Measurements from ENCODE around the gene CCS. TPM values are rescaled to one million over a fixed set of nuclear protein-coding genes. Genes with fewer than 3 reads are reported as not detected.
A peak's percentile ranks its signal among the peaks of the same experiment; 100 is the strongest.
"Not testable (repeated sequence)": the region's sequence is repeated elsewhere in the genome, so short reads cannot be mapped to it uniquely, and the experiment has no call there.

The CCS gene
- total RNA-seq, 4 donors from 2014 or later, result 12.7 to 27.5 (median 21.2) TPM

DNA sequence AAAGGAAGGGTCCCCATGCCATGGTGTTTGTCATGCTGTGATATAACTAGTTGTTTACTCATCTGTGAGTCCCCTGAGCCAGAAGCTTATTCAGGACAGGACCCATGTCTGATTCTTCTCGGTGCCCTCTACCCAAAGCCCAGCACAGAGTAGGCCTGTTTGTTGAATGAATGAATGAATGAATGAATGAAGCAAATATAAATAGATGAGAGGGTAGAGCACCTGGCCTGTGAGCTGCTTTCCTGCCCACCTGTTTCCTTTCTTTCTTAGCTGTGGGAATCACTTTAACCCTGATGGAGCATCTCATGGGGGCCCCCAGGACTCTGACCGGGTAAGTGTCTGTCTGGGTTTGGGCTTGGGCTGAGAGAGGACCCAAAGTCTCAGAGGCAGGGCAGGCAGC is 7.2 kb downstream of the CCS start:
- Histone ChIP-seq H3K27ac (no peak overlapping the region), H3K9me3 (no peaks in the 10 kb centered on the region), H3K36me3 (peaks cover 0 to 61% (median 0%) of the 10 kb centered on the region in 3 donors), H3K4me3 (no peak overlapping the region), H3K4me1 (peaks cover 0 to 20% (median 5%) of the 10 kb centered on the region in 3 donors), H3K27me3 (no peaks in the 10 kb centered on the region)
- intact Hi-C loops (cut with DNase I), result no loop called here
- WGBS, 2 donors, result 86 to 88% methylated on average over 2 of the region's 2 CpGs
- no peak for DNase-seq
- TF ChIP-seq, protein P1, sequence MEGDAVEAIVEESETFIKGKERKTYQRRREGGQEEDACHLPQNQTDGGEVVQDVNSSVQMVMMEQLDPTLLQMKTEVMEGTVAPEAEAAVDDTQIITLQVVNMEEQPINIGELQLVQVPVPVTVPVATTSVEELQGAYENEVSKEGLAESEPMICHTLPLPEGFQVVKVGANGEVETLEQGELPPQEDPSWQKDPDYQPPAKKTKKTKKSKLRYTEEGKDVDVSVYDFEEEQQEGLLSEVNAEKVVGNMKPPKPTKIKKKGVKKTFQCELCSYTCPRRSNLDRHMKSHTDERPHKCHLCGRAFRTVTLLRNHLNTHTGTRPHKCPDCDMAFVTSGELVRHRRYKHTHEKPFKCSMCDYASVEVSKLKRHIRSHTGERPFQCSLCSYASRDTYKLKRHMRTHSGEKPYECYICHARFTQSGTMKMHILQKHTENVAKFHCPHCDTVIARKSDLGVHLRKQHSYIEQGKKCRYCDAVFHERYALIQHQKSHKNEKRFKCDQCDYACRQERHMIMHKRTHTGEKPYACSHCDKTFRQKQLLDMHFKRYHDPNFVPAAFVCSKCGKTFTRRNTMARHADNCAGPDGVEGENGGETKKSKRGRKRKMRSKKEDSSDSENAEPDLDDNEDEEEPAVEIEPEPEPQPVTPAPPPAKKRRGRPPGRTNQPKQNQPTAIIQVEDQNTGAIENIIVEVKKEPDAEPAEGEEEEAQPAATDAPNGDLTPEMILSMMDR (IDR thresholded peaks at IDR 0.05), result no peak
- TF ChIP-seq POLR2A (IDR thresholded peaks at IDR 0.05), result no peak

GRCh38 chr11:66600631-66601233 is 7.7 kb downstream of the CCS start:
- peaks cover 0 to 15% (median 0%) of the 10 kb centered on the region in 3 donors for H3K4me1 ChIP-seq
- H3K36me3 ChIP-seq, result peaks cover 0 to 67% (median 5%) of the 10 kb centered on the region in 3 donors
- 87 to 94% methylated on average over 4 of the region's 4 CpGs for WGBS, 2 donors
- intact Hi-C loops (cut with DNase I), result no loop called here
- H3K9me3 ChIP-seq, result no peaks in the 10 kb centered on the region
- no peak for DNase-seq
- no peak overlapping the region for H3K27ac ChIP-seq
- no peak overlapping the region for H3K4me3 ChIP-seq
- TF ChIP-seq POLR2A (IDR thresholded peaks at IDR 0.05), result no peak
- TF ChIP-seq, protein P1 (IDR thresholded peaks at IDR 0.05), result no peak
- no peaks in the 10 kb centered on the region for H3K27me3 ChIP-seq

- Histone ChIP-seq H3K4me1 (peaks cover 4 to 23% (median 13%) of the 10 kb centered on the region in 3 donors), H3K27ac (no peak overlapping the region), H3K36me3 (peaks cover 0 to 76% (median 6%) of the 10 kb centered on the region in 3 donors), H3K4me3 (no peak overlapping the region), H3K9me3 (no peaks in the 10 kb centered on the region), H3K27me3 (no peaks in the 10 kb centered on the region)
- no peak for DNase-seq
- no peak for TF ChIP-seq POLR2A (IDR thresholded peaks at IDR 0.05)
- TF ChIP-seq, protein P1 (IDR thresholded peaks at IDR 0.05), result no peak
- 87 to 100% methylated on average over 1 to 3 of the region's 6 CpGs for WGBS, 2 donors
- intact Hi-C loops (cut with DNase I), result no loop called here
Observed at GRCh38 chr11:66603072-66603471, 10.1 kb downstream of the CCS start.

- DNase-seq, result no peak
- TF ChIP-seq, protein P1 (IDR thresholded peaks at IDR 0.05), result no peak
- no peak for TF ChIP-seq POLR2A (IDR thresholded peaks at IDR 0.05)
- no peaks in the 10 kb centered on the region for H3K9me3 ChIP-seq
- no peaks in the 10 kb centered on the region for H3K27me3 ChIP-seq
- intact Hi-C loops (cut with DNase I), result no loop called here
- peaks cover 4 to 28% (median 17%) of the 10 kb centered on the region in 3 donors for H3K4me1 ChIP-seq
- WGBS, 2 donors, result 86 to 87% methylated on average over 5 of the region's 5 CpGs
- no peak overlapping the region for H3K4me3 ChIP-seq
- no peak overlapping the region for H3K27ac ChIP-seq
- peaks cover 0 to 70% (median 6%) of the 10 kb centered on the region in 3 donors for H3K36me3 ChIP-seq
Observed at GRCh38 chr11:66604155-66604554, 11.2 kb downstream of the CCS start.

DNA sequence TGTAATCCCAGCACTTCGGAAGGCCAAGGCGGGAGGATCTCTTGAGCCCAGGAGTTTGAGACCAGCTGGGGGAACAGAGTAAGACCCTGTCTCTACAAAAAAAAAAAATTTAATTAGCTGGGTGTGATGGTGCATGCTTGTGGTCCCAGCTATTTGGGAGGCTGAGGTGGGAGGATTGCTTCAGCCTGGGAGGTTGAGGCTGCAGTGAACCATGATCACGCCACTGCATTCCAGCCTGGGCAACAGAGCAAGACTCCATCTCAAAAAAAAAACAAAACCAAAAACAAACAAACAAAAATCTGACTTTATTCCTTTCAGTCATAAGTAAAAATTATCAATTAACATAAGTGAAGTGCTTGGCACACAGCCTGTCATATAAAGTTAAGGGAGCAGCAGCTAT is 13.6 kb downstream of the CCS start:
- H3K27me3 ChIP-seq; intact Hi-C loops (cut with DNase I); DNase-seq; H3K4me3 ChIP-seq; H3K9me3 ChIP-seq: not testable (repeated sequence)
- Histone ChIP-seq H3K4me1 (peaks cover 4 to 28% (median 17%) of the 10 kb centered on the region in 3 donors), H3K36me3 (peaks cover 0 to 48% (median 6%) of the 10 kb centered on the region in 3 donors), H3K27ac (peak overlapping the region; percentile 52 to 85 (median 78))
- WGBS, 2 donors, result 79 to 85% methylated on average over 1 to 3 of the region's 3 CpGs

All from esophagus squamous epithelium (tissue), 5 donors.